GM08714 (cell line): ENCODE measurements around the gene ZNF189.

ENCODE experiments used
- H3K4me3 ChIP-seq: fragments of 200-500 bp; sonication (Bioruptor generic); 2 replicates; pipeline ENCODE4 v1.5.1; 2014; ENCODE audit warnings: mild to moderate bottlenecking, low read length, inconsistent platforms
- ZNF274 ChIP-seq: IDR thresholded peaks from 2 replicates; pipeline ENCODE4 v1.6.1; 2012; ENCODE audit warnings: mild to moderate bottlenecking, low read depth, low read length

Gene ZNF189

GRCh38 chr9:101394687-101395086, 4.0 kb upstream of the ZNF189 start:
- TF ChIP-seq ZNF274 = no peak
- no peak overlapping the region for H3K4me3 ChIP-seq

GRCh38 chr9:101397746-101398067, 944 bp upstream of the ZNF189 start:
- peak overlapping the region; percentile 99 for H3K4me3 ChIP-seq
- TF ChIP-seq ZNF274 = no peak

- peak overlapping the region; percentile 80 for H3K4me3 ChIP-seq
- no peak for TF ChIP-seq ZNF274
These were observed 435 bp downstream of the ZNF189 start for GRCh38 chr9:101398930-101399642.

- peak overlapping the region; percentile 80 for H3K4me3 ChIP-seq
- TF ChIP-seq ZNF274 = no peak
These were observed 956 bp downstream of the ZNF189 start for GRCh38 chr9:101399643-101399970.

GRCh38 chr9:101400120-101400519, 1.5 kb downstream of the ZNF189 start:
- H3K4me3 ChIP-seq = peak overlapping the region; percentile 38; the same call in 1 of the 2 replicates
- no peak for TF ChIP-seq ZNF274

- no peak overlapping the region for H3K4me3 ChIP-seq
- TF ChIP-seq ZNF274 = no peak
These were observed 5.0 kb downstream of the ZNF189 start for GRCh38 chr9:101403516-101404285.

GRCh38 chr9:101408374-101409078, 9.9 kb downstream of the ZNF189 start:
- H3K4me3 ChIP-seq = no peak overlapping the region
- TF ChIP-seq ZNF274 = peak; percentile 55

- no peak for TF ChIP-seq ZNF274
- no peak overlapping the region for H3K4me3 ChIP-seq
These were observed 10.4 kb downstream of the ZNF189 start for GRCh38 chr9:101409079-101409477.

- no peak overlapping the region for H3K4me3 ChIP-seq
- TF ChIP-seq ZNF274 = no peak
These were observed 16.2 kb downstream of the ZNF189 start for GRCh38 chr9:101414839-101415238.

GRCh38 chr9:101415578-101415977, 16.9 kb downstream of the ZNF189 start:
- no peak overlapping the region for H3K4me3 ChIP-seq
- no peak for TF ChIP-seq ZNF274

- TF ChIP-seq ZNF274 = no peak
- no peak overlapping the region for H3K4me3 ChIP-seq
These were observed 18.7 kb downstream of the ZNF189 start for GRCh38 chr9:101417389-101417788.

GRCh38 chr9:101417977-101418376, 19.3 kb downstream of the ZNF189 start:
- no peak for TF ChIP-seq ZNF274
- no peak overlapping the region for H3K4me3 ChIP-seq

GRCh38 chr9:101418518-101419430, 20.1 kb downstream of the ZNF189 start:
- TF ChIP-seq ZNF274 = no peak
- H3K4me3 ChIP-seq = no peak overlapping the region

GRCh38 chr9:101419863-101420262, 21.2 kb downstream of the ZNF189 start:
- no peak for TF ChIP-seq ZNF274
- no peak overlapping the region for H3K4me3 ChIP-seq

- H3K4me3 ChIP-seq = no peak overlapping the region
- no peak for TF ChIP-seq ZNF274
These were observed 23.0 kb downstream of the ZNF189 start for GRCh38 chr9:101421653-101422065.
